HepG2 (cell line): ENCODE results near the gene SLC25A22. TPM values are rescaled to one million over a fixed set of nuclear protein-coding genes. Genes with fewer than 3 reads are reported as not detected.

Source experiments
- AGO1 ChIP-seq: fragments of 200-400 bp; formaldehyde crosslinking; IDR thresholded peaks from 2 replicates; pipeline ENCODE4 v1.6.1; 2017; ENCODE audit warnings: mild to moderate bottlenecking, low read depth, low read length, moderate library complexity; ENCODE audit not compliant: poor library complexity, severe bottlenecking
- ARID3A ChIP-seq: IDR thresholded peaks from 2 replicates; pipeline ENCODE4 v1.6.1; 2012; ENCODE audit warnings: low read depth, low read length, improper control_type of control experiment
- ARNTL ChIP-seq: sonication (generic); formaldehyde crosslinking; IDR thresholded peaks from 2 replicates; pipeline ENCODE4 v1.4.0; 2020; ENCODE audit warnings: mild to moderate bottlenecking, missing genetic modification reagents
- BRCA1 ChIP-seq: sonication (generic); formaldehyde crosslinking; IDR thresholded peaks from 2 replicates; pipeline ENCODE4 v1.4.0; 2020; ENCODE audit warnings: missing genetic modification reagents
- CENPBD1 ChIP-seq: sonication (generic); formaldehyde crosslinking; IDR thresholded peaks from 2 replicates; pipeline ENCODE4 v1.8.0; 2022; ENCODE audit warnings: missing genetic modification reagents, low read depth, mild to moderate bottlenecking, borderline replicate concordance
- ELF3 ChIP-seq: IDR thresholded peaks from 2 replicates; pipeline ENCODE4 v1.6.1; 2016; ENCODE audit warnings: missing genetic modification reagents, missing compliant biosample characterization
- FOXJ3 ChIP-seq: sonication (generic); formaldehyde crosslinking; IDR thresholded peaks from 2 replicates; pipeline ENCODE4 v1.4.0; 2020; ENCODE audit warnings: missing genetic modification reagents, mild to moderate bottlenecking, borderline replicate concordance
- FOXP4 ChIP-seq: sonication (generic); formaldehyde crosslinking; IDR thresholded peaks from 2 replicates; pipeline ENCODE4 v1.4.0; 2020; ENCODE audit warnings: missing genetic modification reagents
- IRF2 ChIP-seq: IDR thresholded peaks from 2 replicates; pipeline ENCODE4 v1.6.1; 2018; ENCODE audit warnings: missing genetic modification reagents, missing compliant biosample characterization
- MAX ChIP-seq: IDR thresholded peaks from 2 replicates; pipeline ENCODE4 v1.6.1; 2012; ENCODE audit warnings: inconsistent platforms
- MTF1 ChIP-seq: sonication (generic); formaldehyde crosslinking; IDR thresholded peaks from 2 replicates; pipeline ENCODE4 v1.5.0; 2020; ENCODE audit warnings: missing genetic modification reagents
- MXD4 ChIP-seq: IDR thresholded peaks from 2 replicates; pipeline ENCODE4 v1.6.1; 2016; ENCODE audit warnings: mild to moderate bottlenecking, missing biosample characterization, missing genetic modification reagents
- MXI1 ChIP-seq: IDR thresholded peaks from 3 replicates; pipeline ENCODE4 v1.6.1; 2012; ENCODE audit warnings: low read depth, low read length, inconsistent platforms, borderline replicate concordance
- PHF21A ChIP-seq: sonication (generic); formaldehyde crosslinking; IDR thresholded peaks from 2 replicates; pipeline ENCODE4 v1.5.0; 2020; ENCODE audit warnings: mild to moderate bottlenecking, missing genetic modification reagents
- SCMH1 ChIP-seq: sonication (generic); formaldehyde crosslinking; IDR thresholded peaks from 2 replicates; pipeline ENCODE4 v1.9.0; 2021; ENCODE audit warnings: missing genetic modification reagents, mild to moderate bottlenecking, borderline replicate concordance
- SKI ChIP-seq: fragments of 450-650 bp; IDR thresholded peaks from one replicate; pipeline ENCODE4 v1.6.1; 2018; ENCODE audit warnings: mild to moderate bottlenecking; ENCODE audit not compliant: partially characterized antibody
- TFDP2 ChIP-seq: sonication (generic); formaldehyde crosslinking; IDR thresholded peaks from 2 replicates; pipeline ENCODE4 v1.4.0; 2020; ENCODE audit warnings: missing genetic modification reagents
- ZKSCAN8 ChIP-seq: IDR thresholded peaks from 2 replicates; pipeline ENCODE4 v1.6.1; 2016; ENCODE audit warnings: borderline replicate concordance, missing genetic modification reagents, missing compliant biosample characterization
- ZNF280B ChIP-seq: sonication (generic); formaldehyde crosslinking; IDR thresholded peaks from 2 replicates; pipeline ENCODE4 v1.5.0; 2020; ENCODE audit warnings: missing genetic modification reagents, mild to moderate bottlenecking, borderline replicate concordance
- ZNF607 ChIP-seq: sonication (generic); formaldehyde crosslinking; IDR thresholded peaks from 2 replicates; pipeline ENCODE4 v1.5.1; 2020; ENCODE audit warnings: missing genetic modification reagents, mild to moderate bottlenecking, borderline replicate concordance
- ZNF746 ChIP-seq: sonication (generic); formaldehyde crosslinking; IDR thresholded peaks from 2 replicates; pipeline ENCODE4 v1.8.0; 2022; ENCODE audit warnings: mild to moderate bottlenecking, missing genetic modification reagents
- ZSCAN22 ChIP-seq: sonication (generic); formaldehyde crosslinking; IDR thresholded peaks from 2 replicates; pipeline ENCODE4 v1.4.0; 2020; ENCODE audit warnings: mild to moderate bottlenecking, missing genetic modification reagents
- polyA plus RNA-seq, 8 experiments: library from polyadenylated mRNA; depleted of rRNA in 3 of 8; stranded (reverse) in 7 of 8; unstranded in 1 of 8; fragments of >200 nt; fragmentation: Illumina TruSeq in 4 of 8; extraction: Trizol in 4 of 8; gene quantifications; 2 replicates each; pipeline versions ENCODE4 v1.2.1 to v1.2.3, GENCODE V29; 2011 to 2016; ENCODE audit warnings: low read depth in 4 of 8, missing spikeins in 1 of 8, mixed read lengths in 1 of 8; ENCODE audit not compliant: insufficient read depth in 1 of 8
- total RNA-seq, 5 experiments: library from RNA; depleted of rRNA; stranded (reverse); fragments of >200 nt; fragmentation: Illumina TruSeq; extraction: Trizol; gene quantifications; 2 replicates each; pipeline ENCODE4 v1.2.3, GENCODE V29; 2016; ENCODE audit warnings: low read depth in 1 of 5

The SLC25A22 gene
- total and polyA plus RNA-seq, 2 of the 13 experiments (the other 11 are each of a cell fraction or from before 2014, with no cell fraction given) = 12.4 to 19.2 TPM

GRCh38 chr11:795634-796564 is 2.2 kb downstream of the SLC25A22 start (continued):
- TF ChIP-seq TFDP2 (CRISPR knock-in tag) = 0 out of 2 replicates have a peak, but pooled peaks have one; percentile 10
- peak; percentile 78 for TF ChIP-seq AGO1
- peak; percentile 96 for TF ChIP-seq MXI1
- TF ChIP-seq SKI = peak; percentile 39
- no peak for TF ChIP-seq MTF1
- no peak for TF ChIP-seq BRCA1
- no peak for TF ChIP-seq ARID3A
- no peak for TF ChIP-seq SCMH1 (CRISPR knock-in tag)
- TF ChIP-seq FOXJ3 = no peak
- no peak for TF ChIP-seq PHF21A (CRISPR knock-in tag)
- TF ChIP-seq ZNF746 = no peak
- TF ChIP-seq CENPBD1 (CRISPR knock-in tag) = no peak
- TF ChIP-seq IRF2 (CRISPR knock-in tag) = peak; percentile 97
- no peak for TF ChIP-seq ZNF607 (CRISPR knock-in tag)
- peak; percentile 78 for TF ChIP-seq MAX
- no peak for TF ChIP-seq ZKSCAN8
- peak; percentile 56; the same call in 1 of the 2 replicates for TF ChIP-seq MXD4 (CRISPR knock-in tag)
- no peak for TF ChIP-seq ZNF280B (CRISPR knock-in tag)
- TF ChIP-seq ZSCAN22 (CRISPR knock-in tag) = no peak
- peak; percentile 29; the same call in 1 of the 2 replicates for TF ChIP-seq ELF3 (CRISPR knock-in tag)
- 0 out of 2 replicates have a peak, but pooled peaks have one; percentile 27 for TF ChIP-seq ARNTL
- TF ChIP-seq FOXP4 (CRISPR knock-in tag) = no peak
